Activated CD8-positive, alpha-beta memory T cell treated with anti-CD3 and anti-CD28 coated beads, Interleukin-2, amount 50 U/mL, for 48 hours (primary cell): ENCODE measurements around the gene KCNJ9.
A peak's percentile ranks its signal among the peaks of the same experiment; 100 is the strongest.
"Not testable (repeated sequence)": the region's sequence is repeated elsewhere in the genome, so short reads cannot be mapped to it uniquely, and the experiment has no call there.

Experiments
- DNase-seq: peaks from one replicate; pipeline ENCODE4 v3.0.0-alpha.2; 2020

KCNJ9 gene

DNA sequence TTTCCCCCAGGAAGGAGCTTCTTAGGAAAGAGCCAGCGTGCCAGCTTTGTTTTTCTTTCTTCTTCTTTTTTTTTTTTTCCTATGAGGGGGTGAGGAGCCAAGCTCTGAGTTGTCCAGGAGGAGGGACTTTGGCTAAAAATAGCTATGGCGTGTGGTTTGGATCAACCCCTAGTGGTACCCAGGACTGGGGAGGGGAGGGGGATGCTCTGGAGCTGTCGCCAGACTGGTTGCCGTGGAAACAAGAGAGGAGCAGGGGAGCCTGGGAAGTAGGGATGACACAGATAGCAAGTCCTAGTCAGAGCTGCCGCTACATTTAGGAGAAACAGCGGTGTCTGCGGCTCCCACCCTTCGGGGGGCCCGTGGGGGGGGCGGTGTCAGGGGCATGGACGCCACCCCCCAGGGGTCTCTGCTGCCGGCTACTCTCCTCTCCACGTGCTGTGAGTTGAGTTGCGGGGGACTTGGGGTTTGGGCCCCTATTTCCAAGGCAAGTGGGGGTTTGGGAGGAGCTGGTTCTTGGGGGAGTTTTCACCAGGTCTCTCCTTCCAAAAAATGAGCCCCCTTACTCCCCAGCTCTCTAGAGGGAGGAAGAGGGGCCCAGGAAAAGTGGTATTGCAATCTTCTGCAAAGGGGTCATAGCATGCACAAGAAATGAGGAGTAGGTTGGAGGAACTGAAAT is at the start of gene KCNJ9:
Gene KCNJ9, plus strand, starts transcription at position 278 of the 676 bp plus-strand sequence. CDS start 2,493 bp downstream, outside the sequence.
- no peak for DNase-seq

- no peak for DNase-seq
These were observed 49.0 kb upstream of the KCNJ9 start for GRCh38 chr1:160032165-160032820.

DNA sequence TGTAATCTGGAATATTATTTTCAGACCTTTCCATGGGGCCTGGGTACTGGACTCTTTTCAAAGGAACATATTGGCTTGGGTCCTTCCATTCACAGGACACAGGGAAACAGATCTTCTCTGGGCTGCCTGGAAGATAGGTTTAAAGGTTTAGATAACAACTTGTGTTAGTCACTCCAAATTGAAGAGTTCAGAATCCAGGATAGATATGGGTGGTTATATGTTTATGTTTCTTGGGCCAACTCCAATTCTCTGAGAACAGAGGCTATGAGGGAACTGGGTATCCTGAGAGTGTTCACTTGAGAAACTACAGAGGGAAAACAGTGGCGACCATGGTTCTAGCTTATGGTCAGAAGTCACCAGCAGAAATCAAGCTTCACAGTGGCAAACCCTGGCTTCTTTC is 40.9 kb upstream of the KCNJ9 start:
- DNase-seq: no peak

GRCh38 chr1:160043543-160043942 is 37.8 kb upstream of the KCNJ9 start:
- no peak for DNase-seq

- no peak for DNase-seq
These were observed 35.7 kb upstream of the KCNJ9 start for GRCh38 chr1:160045653-160046052.

- DNase-seq: peak; percentile 64
These were observed 34.7 kb upstream of the KCNJ9 start for GRCh38 chr1:160046494-160047110.

- DNase-seq: no peak
These were observed 34.0 kb upstream of the KCNJ9 start for GRCh38 chr1:160047111-160047991.

DNA sequence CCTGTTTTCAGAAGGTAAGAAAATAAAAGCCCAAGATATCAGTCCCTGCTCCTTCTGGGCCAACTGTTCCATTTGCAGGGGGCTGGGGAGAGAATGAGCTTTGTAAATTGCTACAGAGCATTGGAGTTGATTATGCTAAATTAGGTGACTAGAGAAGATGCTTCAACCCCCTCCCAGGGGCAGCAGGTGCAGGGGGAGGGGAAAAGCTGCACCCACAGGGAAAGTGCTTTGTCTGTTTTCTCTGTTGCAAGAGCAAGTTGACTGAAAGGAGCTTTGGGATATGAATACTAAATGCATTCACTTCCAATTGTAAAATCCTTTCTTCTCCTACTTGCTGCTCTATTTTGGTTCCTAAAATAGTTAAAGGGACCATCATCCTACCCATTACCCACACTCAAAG is 33.0 kb upstream of the KCNJ9 start:
- no peak for DNase-seq

DNA sequence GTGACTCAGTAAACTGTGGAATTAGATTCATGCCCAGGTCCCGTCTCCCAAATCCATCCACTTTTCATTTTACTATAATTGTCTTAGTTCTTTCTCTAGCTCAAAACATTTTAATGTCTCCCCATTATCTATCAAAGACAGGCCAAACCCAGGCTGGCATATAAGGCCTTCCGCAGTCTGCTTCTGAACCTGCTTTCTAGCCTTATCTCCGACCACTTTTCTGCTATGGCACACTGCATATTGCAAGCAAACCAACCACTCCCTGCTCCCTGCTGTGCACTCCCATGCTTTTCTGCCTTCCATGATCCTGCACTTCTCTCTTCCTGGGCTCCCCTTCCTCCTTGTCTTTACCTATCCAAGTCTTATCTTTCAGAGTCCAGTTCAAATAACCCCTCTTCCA is 32.2 kb upstream of the KCNJ9 start:
- no peak for DNase-seq

- DNase-seq: not testable (repeated sequence)
These were observed 31.2 kb upstream of the KCNJ9 start for GRCh38 chr1:160050182-160050581.

- DNase-seq: no peak
These were observed 30.7 kb upstream of the KCNJ9 start for GRCh38 chr1:160050619-160051018.

- no peak for DNase-seq
These were observed 28.4 kb upstream of the KCNJ9 start for GRCh38 chr1:160052936-160053335.

DNA sequence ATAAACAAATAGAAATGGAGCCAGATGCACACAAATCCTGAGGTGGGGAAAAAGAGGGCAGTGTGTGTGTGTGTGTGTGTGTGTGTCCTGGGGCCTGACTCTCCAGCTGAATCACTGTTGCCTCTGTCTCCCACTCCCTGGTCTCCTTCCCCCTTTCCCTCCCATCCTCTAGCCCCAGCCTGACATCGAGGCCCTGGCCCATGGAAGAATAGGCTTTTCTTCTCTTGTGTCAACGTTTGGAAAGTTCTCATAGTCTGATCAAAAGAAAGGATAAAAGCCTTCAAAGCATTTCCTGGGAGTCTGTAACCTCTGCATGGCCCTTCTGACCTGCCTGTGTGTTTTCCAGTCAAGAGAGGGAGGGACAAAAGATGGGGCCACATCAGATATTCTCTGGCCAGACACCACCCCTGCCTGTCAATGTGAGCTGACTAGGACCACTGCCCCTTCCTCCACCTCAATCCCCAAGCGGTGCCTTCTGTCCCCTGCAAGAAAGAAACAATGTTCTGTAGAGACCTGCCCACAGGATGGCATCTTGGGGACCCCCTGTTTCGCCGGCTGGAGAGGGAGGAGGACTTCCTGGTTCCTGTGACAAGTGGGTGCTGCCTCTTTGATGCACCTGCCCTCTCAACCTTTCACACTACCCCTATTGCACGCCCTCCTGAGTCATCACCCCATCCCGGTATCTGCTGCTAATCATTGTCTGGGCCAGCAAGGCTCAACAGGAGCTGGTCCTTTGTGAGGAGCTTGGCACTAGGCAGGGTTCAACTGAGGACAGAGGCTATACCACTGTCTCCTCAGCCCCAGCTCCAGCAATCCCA is 27.6 kb upstream of the KCNJ9 start:
- no peak for DNase-seq

- DNase-seq: no peak
These were observed 24.6 kb upstream of the KCNJ9 start for GRCh38 chr1:160056648-160057169.

GRCh38 chr1:160058087-160058486 is 23.3 kb upstream of the KCNJ9 start:
- no peak for DNase-seq

GRCh38 chr1:160061369-160062229 is 19.7 kb upstream of the KCNJ9 start:
- DNase-seq: no peak

DNA sequence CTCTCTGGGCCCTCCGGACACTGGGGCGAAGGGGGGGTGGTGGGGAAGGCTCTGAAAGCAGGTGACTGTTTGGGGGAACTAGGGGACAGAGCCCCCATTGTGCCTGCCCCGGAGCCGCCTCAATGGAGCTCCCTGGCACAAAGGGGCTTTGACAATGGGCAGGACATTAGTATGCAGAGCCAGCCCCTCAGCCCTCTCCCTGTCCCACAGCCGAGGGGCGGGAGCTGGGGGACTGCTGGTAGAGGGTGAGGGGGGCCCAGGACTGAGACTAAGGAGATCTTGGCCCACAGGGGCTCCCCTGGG is 19.2 kb upstream of the KCNJ9 start:
- DNase-seq: no peak

GRCh38 chr1:160063176-160063575 is 18.2 kb upstream of the KCNJ9 start:
- no peak for DNase-seq

DNA sequence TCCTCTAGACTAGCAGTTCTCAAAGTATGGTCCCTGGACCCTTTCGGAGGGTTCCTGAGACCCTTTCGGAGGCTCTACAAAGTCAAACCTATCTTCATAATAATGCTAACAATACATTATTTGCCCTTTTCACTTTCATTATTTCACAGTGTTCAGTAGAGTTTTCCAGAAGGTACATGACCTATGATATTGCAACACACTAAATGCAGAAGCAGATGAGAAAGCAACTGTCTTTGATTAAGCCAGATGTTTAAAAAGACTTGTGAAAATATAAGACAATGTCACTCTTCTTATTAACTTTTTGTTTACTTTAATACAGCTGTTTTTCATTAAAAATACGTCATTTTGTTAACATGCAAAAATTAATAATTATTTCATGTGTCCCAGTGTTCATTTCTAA is 17.2 kb upstream of the KCNJ9 start:
- no peak for DNase-seq

DNA sequence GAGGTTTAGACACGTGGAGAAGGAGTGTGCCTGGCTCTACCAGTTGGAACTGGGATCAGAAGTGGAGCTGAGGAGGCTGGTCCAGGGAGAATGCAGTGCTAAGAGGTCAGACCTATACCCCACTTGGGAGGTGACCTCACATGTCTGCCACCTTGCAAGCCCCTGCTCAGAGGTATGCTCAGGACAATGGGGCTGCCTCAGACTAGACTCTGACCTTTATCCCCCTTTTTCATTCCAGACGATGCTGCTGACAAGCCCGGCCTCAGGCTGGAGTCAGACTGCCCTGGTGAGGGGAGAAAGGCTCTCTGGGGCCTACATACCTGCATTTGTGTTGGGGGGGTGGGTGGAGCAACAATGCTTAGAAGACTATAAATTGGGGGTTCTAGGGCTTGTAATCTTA is 16.6 kb upstream of the KCNJ9 start:
- no peak for DNase-seq
